Gastroesophageal sphincter (tissue), 3 donors: Measurements from ENCODE around the gene BCL2L1.

Experiments used
- CTCF ChIP-seq, 4 experiments: fragments of 200-600 bp in 2 of 4; fragments of 450-650 bp in 2 of 4; sonication (generic) in 1 of 4; IDR thresholded peaks; one replicate each; pipeline ENCODE4 v1.5.1; 2017 to 2019; ENCODE audit warnings: antibody characterized with exemption in 4 of 4, mild to moderate bottlenecking in 2 of 4, moderate library complexity in 2 of 4
- EP300 ChIP-seq: sonication (generic); formaldehyde crosslinking; IDR thresholded peaks from one replicate; pipeline ENCODE4 v1.6.1; 2017; ENCODE audit warnings: antibody characterized with exemption, mild to moderate bottlenecking
- POLR2A ChIP-seq, 2 donors: fragments of 450-650 bp; IDR thresholded peaks; one replicate each; pipeline ENCODE4 v1.6.1; 2017; ENCODE audit warnings: antibody characterized with exemption in 2 of 2, mild to moderate bottlenecking in 2 of 2, moderate library complexity in 1 of 2
- POLR2AphosphoS5 ChIP-seq: sonication (generic); formaldehyde crosslinking; IDR thresholded peaks from one replicate; pipeline ENCODE4 v1.6.1; 2017; ENCODE audit warnings: antibody characterized with exemption

GRCh38 chr20:31709939-31710338 is 12.7 kb downstream of the BCL2L1 start:
- no peak for TF ChIP-seq CTCF (IDR thresholded peaks at IDR 0.05)
- no peak for TF ChIP-seq POLR2A (IDR thresholded peaks at IDR 0.05)
- TF ChIP-seq POLR2AphosphoS5 = no peak
- no peak for TF ChIP-seq EP300
